ENCODE measurements around the gene OR10AG1. TPM values are rescaled to one million over a fixed set of nuclear protein-coding genes. Genes with fewer than 3 reads are reported as not detected.

OR10AG1 gene
- total RNA-seq (2021; fragmentation: NEBNext Ultra II Directional; extraction: Animal tissue kit (Norgen Biotek cat#: 25700)) (not detected in 2 replicates), polyA plus RNA-seq (2011; rRNA removed) (not detected in 2 replicates), polyA minus RNA-seq (2011; rRNA and poly(A)+ RNA removed) (0.24 TPM in 1 of 2 replicates, not detected in the other)
- 0.03 TPM for polyA plus RNA-seq (2011; cell fraction: cytosol; rRNA removed)
- polyA plus RNA-seq (2011; cell fraction: nucleus; rRNA removed), result not detected
- not detected in 4 replicates for polyA plus RNA-seq (2012, experiment 1 of 2)
- polyA plus RNA-seq (2012, experiment 2 of 2), result not detected
- polyA plus RNA-seq (2013, experiment 1 of 2), result 0.12 TPM
- polyA plus RNA-seq (2013, experiment 2 of 2), result 0.04 TPM
- polyA minus RNA-seq (2011; cell fraction: cytosol; rRNA and poly(A)+ RNA removed), result not detected
- polyA minus RNA-seq (2011; cell fraction: nucleus; rRNA and poly(A)+ RNA removed), result not detected
- long read RNA-seq, experiment 1, result 0 reads
- long read RNA-seq, experiment 2, result 0 reads

- no peak within 1 kb of the TSS for H2AFZ ChIP-seq (ENCODE audit: low read length)
- ChIA-PET POLR2A (ENCODE audit: partially characterized antibody) (no interaction called here), CTCF (ENCODE audit: partially characterized antibody) (no interaction called here)
- no peak within 1 kb of the TSS for H3K18ac ChIP-seq (ENCODE audit: extremely low read depth, low read length)
- no peaks in the 10 kb centered on the region for H3K23me2 ChIP-seq (ENCODE audit: low read depth, low read length)
- H3K4me3 ChIP-seq (ENCODE audit: extremely low read depth in 1 of 4, insufficient read depth in 2 of 4, low read depth in 3 of 4, low read length in 4 of 4), result no peak within 1 kb of the TSS
- no peaks in the 10 kb centered on the region for H3K79me2 ChIP-seq (ENCODE audit: control insufficient read depth in 1 of 2, insufficient read depth in 2 of 2, low read length in 2 of 2)
- no peak within 1 kb of the TSS for H3K4ac ChIP-seq (replicated peaks; ENCODE audit: insufficient read length, low read depth, low read length)
- H3K27ac ChIP-seq (ENCODE audit: low read depth, low read length), result no peak within 1 kb of the TSS
- H3K4me2 ChIP-seq (ENCODE audit: insufficient read depth in 1 of 2, low read depth in 2 of 2, low read length in 2 of 2), result no peak within 1 kb of the TSS
- no peaks in the 10 kb centered on the region for H3K9me3 ChIP-seq (ENCODE audit: insufficient read depth in 2 of 2, low read depth in 1 of 2, low read length in 1 of 2)
- FAIRE-seq (no peak), DNase-seq (ENCODE audit: low read depth in 1 of 2, low spot score in 2 of 2) (no peak)
- H3K56ac ChIP-seq (replicated peaks; ENCODE audit: insufficient read length, low read depth, low read length), result no peak within 1 kb of the TSS
- no peak within 1 kb of the TSS for H2BK5ac ChIP-seq (ENCODE audit: low read depth, low read length)
- no peak within 1 kb of the TSS for H2BK120ac ChIP-seq (replicated peaks; ENCODE audit: low read depth, low read length)
- H4K20me1 ChIP-seq (replicated peaks in 1 of 2; ENCODE audit: control insufficient read depth in 1 of 2, insufficient read depth in 2 of 2, low read length in 2 of 2), result no peaks in the 10 kb centered on the region
- no peaks in the 10 kb centered on the region; a peak in 1 of 7 replicates for H3K4me1 ChIP-seq (replicated peaks in 1 of 4; ENCODE audit: control insufficient read depth in 3 of 4, insufficient read depth in 4 of 4, low read length in 3 of 4)
- H3K9ac ChIP-seq (replicated peaks in 1 of 4; ENCODE audit: extremely low read depth in 1 of 4, low read depth in 3 of 4, low read length in 3 of 4), result no peak within 1 kb of the TSS
- H4K5ac ChIP-seq (ENCODE audit: insufficient read length, low read depth, low read length), result no peak within 1 kb of the TSS
- no peak within 1 kb of the TSS for H2AK5ac ChIP-seq (ENCODE audit: low read depth, low read length)
- no peaks in the 10 kb centered on the region for H3K79me1 ChIP-seq (ENCODE audit: low read depth, low read length)
- H2BK12ac ChIP-seq (ENCODE audit: low read depth, low read length), result no peak within 1 kb of the TSS
- no peak within 1 kb of the TSS; the same call in 1 of the 2 replicates for H4K8ac ChIP-seq (ENCODE audit: extremely low read depth, insufficient read depth, low read length)
- no peak within 1 kb of the TSS for H3K14ac ChIP-seq (ENCODE audit: insufficient read length)
- no peaks in the 10 kb centered on the region for H3K36me3 ChIP-seq (ENCODE audit: control insufficient read depth in 2 of 4, insufficient read depth in 4 of 4, low read length in 3 of 4)
- no peak within 1 kb of the TSS for H4K91ac ChIP-seq (replicated peaks; ENCODE audit: insufficient read length, low read length)
- no peak within 1 kb of the TSS for H3K23ac ChIP-seq (ENCODE audit: insufficient read length)
- no peak within 1 kb of the TSS for H2BK20ac ChIP-seq (ENCODE audit: low read length)
- H3K27me3 ChIP-seq (replicated peaks in 1 of 4; ENCODE audit: control insufficient read depth in 3 of 4, extremely low read depth in 1 of 4, insufficient read depth in 3 of 4, low read length in 3 of 4), result no peaks in the 10 kb centered on the region
- 92% methylated on average over 2 of the region's 2 CpGs; no CpG with 5 or more reads in 1 of the 2 experiments for WGBS, 2 experiments (ENCODE audit: extremely low coverage in 1 of 2, insufficient coverage in 1 of 2, insufficient read length in 1 of 2, insufficient replicate concordance in 2 of 2, low coverage in 1 of 2, low lambda C conversion rate in 2 of 2, missing lambda C conversion rate in 1 of 2)
- H2BK15ac ChIP-seq (ENCODE audit: low read length), result no peak within 1 kb of the TSS
- TF ChIP-seq E2F6 (IDR thresholded peaks at IDR 0.05) (no peak), CHD2 (IDR thresholded peaks at IDR 0.05; ENCODE audit: low read length) (no peak), ZNF274 (IDR thresholded peaks at IDR 0.05; ENCODE audit: borderline replicate concordance, extremely low read depth, low read length) (no peak)
Observed at GRCh38 chr11:55969845-55970244, at the start of gene OR10AG1. Gene OR10AG1, minus strand, starts transcription at chr11:55969945. Its CDS starts 38 bp downstream, at chr11:55969907.

Measured in H1 (cell line).